DOHH2 (cell line): ENCODE results near the gene HHEX.

Experiments used
- EZH2phosphoT487 ChIP-seq: fragments of 200-600 bp; sonication (generic); IDR thresholded peaks from 2 replicates; pipeline ENCODE4 v1.6.1; 2017; ENCODE audit warnings: borderline replicate concordance, mild to moderate bottlenecking, antibody characterized with exemption, low read length, moderate library complexity, mixed read lengths
- TF ChIP-seq, protein P1 (sequence below): fragments of 200-600 bp; sonication (generic); IDR thresholded peaks from one replicate; pipeline ENCODE4 v1.5.1; 2014; ENCODE audit warnings: antibody characterized with exemption, mild to moderate bottlenecking, low read depth, low read length; ENCODE audit not compliant: poor library complexity, severe bottlenecking

DNA sequence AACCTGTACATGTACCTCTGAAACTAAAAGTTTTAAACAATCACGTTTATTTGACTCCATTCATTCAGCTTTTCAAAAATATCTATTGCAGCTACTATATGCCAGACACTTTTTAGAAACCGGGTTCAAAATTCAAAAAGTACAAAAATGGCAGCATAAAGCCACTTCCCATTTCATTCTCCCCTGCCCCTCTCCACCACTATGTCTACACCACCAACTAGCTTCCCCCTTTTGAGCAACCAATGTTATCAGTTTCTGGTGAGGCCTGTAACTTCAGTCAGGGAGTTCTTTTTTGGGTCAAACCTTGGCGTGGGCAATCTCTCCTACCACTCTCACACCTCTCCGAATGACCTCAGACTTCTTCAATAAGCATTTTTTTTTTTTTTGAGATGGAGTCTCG lies 11.5 kb upstream of the HHEX start:
- TF ChIP-seq, protein P1, sequence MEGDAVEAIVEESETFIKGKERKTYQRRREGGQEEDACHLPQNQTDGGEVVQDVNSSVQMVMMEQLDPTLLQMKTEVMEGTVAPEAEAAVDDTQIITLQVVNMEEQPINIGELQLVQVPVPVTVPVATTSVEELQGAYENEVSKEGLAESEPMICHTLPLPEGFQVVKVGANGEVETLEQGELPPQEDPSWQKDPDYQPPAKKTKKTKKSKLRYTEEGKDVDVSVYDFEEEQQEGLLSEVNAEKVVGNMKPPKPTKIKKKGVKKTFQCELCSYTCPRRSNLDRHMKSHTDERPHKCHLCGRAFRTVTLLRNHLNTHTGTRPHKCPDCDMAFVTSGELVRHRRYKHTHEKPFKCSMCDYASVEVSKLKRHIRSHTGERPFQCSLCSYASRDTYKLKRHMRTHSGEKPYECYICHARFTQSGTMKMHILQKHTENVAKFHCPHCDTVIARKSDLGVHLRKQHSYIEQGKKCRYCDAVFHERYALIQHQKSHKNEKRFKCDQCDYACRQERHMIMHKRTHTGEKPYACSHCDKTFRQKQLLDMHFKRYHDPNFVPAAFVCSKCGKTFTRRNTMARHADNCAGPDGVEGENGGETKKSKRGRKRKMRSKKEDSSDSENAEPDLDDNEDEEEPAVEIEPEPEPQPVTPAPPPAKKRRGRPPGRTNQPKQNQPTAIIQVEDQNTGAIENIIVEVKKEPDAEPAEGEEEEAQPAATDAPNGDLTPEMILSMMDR = no peak
- TF ChIP-seq EZH2phosphoT487 = no peak
